Colon (tissue), 2 donors: ENCODE results near the gene CACNG4.

Experiments used
- FAIRE-seq: peaks from 2 replicates; lab custom pipeline; 2012; peaks lifted over from hg19 to GRCh38; lab: Jason Lieb, UNC
- donor health status: control.
- donor health status: control.

Gene CACNG4

GRCh38 chr17:66944351-66945146, 20.0 kb upstream of the CACNG4 start:
- FAIRE-seq = no peak

- no peak for FAIRE-seq
Measured at GRCh38 chr17:66945147-66945835, 19.2 kb upstream of the CACNG4 start.

GRCh38 chr17:66946251-66946650, 18.3 kb upstream of the CACNG4 start:
- FAIRE-seq = no peak

GRCh38 chr17:66947311-66947710, 17.2 kb upstream of the CACNG4 start:
- no peak for FAIRE-seq

GRCh38 chr17:66948061-66948750, 16.3 kb upstream of the CACNG4 start:
- no peak for FAIRE-seq

GRCh38 chr17:66949501-66949900, 15.0 kb upstream of the CACNG4 start:
- FAIRE-seq = no peak

- no peak for FAIRE-seq
Measured at GRCh38 chr17:66950325-66950724, 14.2 kb upstream of the CACNG4 start.

- FAIRE-seq = no peak
Measured at GRCh38 chr17:66950886-66951604, 13.5 kb upstream of the CACNG4 start.

GRCh38 chr17:66951605-66951953, 12.9 kb upstream of the CACNG4 start:
- no peak for FAIRE-seq

GRCh38 chr17:66952031-66952524, 12.4 kb upstream of the CACNG4 start:
- no peak for FAIRE-seq

- no peak for FAIRE-seq
Measured at GRCh38 chr17:66952681-66953629, 11.6 kb upstream of the CACNG4 start.

GRCh38 chr17:66953630-66954020, 10.9 kb upstream of the CACNG4 start:
- no peak for FAIRE-seq

GRCh38 chr17:66954632-66955031, 9.9 kb upstream of the CACNG4 start:
- FAIRE-seq = no peak

- no peak for FAIRE-seq
Measured at GRCh38 chr17:66955821-66956220, 8.7 kb upstream of the CACNG4 start.

- no peak for FAIRE-seq
Measured at GRCh38 chr17:66956941-66957340, 7.6 kb upstream of the CACNG4 start.

- FAIRE-seq = no peak
Measured at GRCh38 chr17:66957343-66957742, 7.2 kb upstream of the CACNG4 start.

GRCh38 chr17:66957951-66958579, 6.4 kb upstream of the CACNG4 start:
- FAIRE-seq = no peak

- FAIRE-seq = no peak
Measured at GRCh38 chr17:66959641-66960375, 4.7 kb upstream of the CACNG4 start.

- FAIRE-seq = no peak
Measured at GRCh38 chr17:66960613-66961012, 3.9 kb upstream of the CACNG4 start.

- no peak for FAIRE-seq
Measured at GRCh38 chr17:66963521-66963908, 992 bp upstream of the CACNG4 start.
